Mesenchymal stem cell (in vitro differentiated cells and primary cell): Measurements from ENCODE around the gene MRFAP1L1.

Source experiments
- DNase-seq: peaks from one replicate; pipeline ENCODE4 v3.0.0-alpha.2; 2013
- H2AFZ ChIP-seq: one replicate; pipeline ENCODE4 v1.6.1; 2013; ENCODE audit warnings: low read depth, mild to moderate bottlenecking, control low read depth, inconsistent platforms, low read length, moderate library complexity
- H2AK5ac ChIP-seq: 2 replicates; pipeline ENCODE4 v1.6.1; 2013; ENCODE audit warnings: low read length, moderate library complexity, mild to moderate bottlenecking, inconsistent platforms; ENCODE audit not compliant: severe bottlenecking
- H2BK120ac ChIP-seq: one replicate; pipeline ENCODE4 v1.6.1; 2013; ENCODE audit warnings: low read depth, mild to moderate bottlenecking, inconsistent platforms, low read length, moderate library complexity
- H2BK12ac ChIP-seq, 2 experiments: one replicate each; pipeline ENCODE4 v1.6.1; 2013; ENCODE audit warnings: inconsistent platforms in 2 of 2, low read length in 2 of 2, mild to moderate bottlenecking in 2 of 2, moderate library complexity in 2 of 2, control low read depth in 1 of 2
- H2BK15ac ChIP-seq: one replicate; pipeline ENCODE4 v1.6.1; 2013; ENCODE audit warnings: mild to moderate bottlenecking, low read depth, inconsistent platforms; ENCODE audit not compliant: poor library complexity, severe bottlenecking
- H2BK5ac ChIP-seq: 2 replicates; pipeline ENCODE4 v1.6.1; 2013; ENCODE audit warnings: low read depth, mild to moderate bottlenecking, low read length, control low read depth, inconsistent platforms; ENCODE audit not compliant: poor library complexity, severe bottlenecking
- H3K14ac ChIP-seq, 2 experiments: one replicate each; pipeline ENCODE4 v1.6.1; 2013; ENCODE audit warnings: inconsistent platforms in 2 of 2, low read length in 2 of 2, control low read depth in 1 of 2, mild to moderate bottlenecking in 1 of 2, moderate library complexity in 1 of 2
- H3K18ac ChIP-seq, 2 experiments: one replicate each; pipeline ENCODE4 v1.6.1; 2013; ENCODE audit warnings: inconsistent platforms in 2 of 2, low read length in 2 of 2, control low read depth in 1 of 2, low read depth in 1 of 2, mild to moderate bottlenecking in 1 of 2
- H3K23ac ChIP-seq, 2 experiments: one replicate each; pipeline ENCODE4 v1.6.1; 2013; ENCODE audit warnings: inconsistent platforms in 2 of 2, low read length in 2 of 2, mild to moderate bottlenecking in 2 of 2, moderate library complexity in 2 of 2, control low read depth in 1 of 2
- H3K27ac ChIP-seq: 2 replicates; pipeline ENCODE4 v1.5.1; 2013; ENCODE audit warnings: mild to moderate bottlenecking, moderate library complexity, low read length, control low read depth, inconsistent platforms; ENCODE audit not compliant: poor library complexity, severe bottlenecking
- H3K27me3 ChIP-seq, 2 experiments: 2 replicates each; pipeline versions ENCODE4 v1.6.1 to v1.7.0; 2013; ENCODE audit warnings: low read length in 2 of 2, mild to moderate bottlenecking in 2 of 2, moderate library complexity in 2 of 2, control low read depth in 1 of 2, inconsistent platforms in 1 of 2; ENCODE audit not compliant: control insufficient read depth in 1 of 2, insufficient read depth in 1 of 2
- H3K36me3 ChIP-seq, 2 experiments: 2 replicates each; pipeline versions ENCODE4 v1.6.1 to v1.7.0; 2013; ENCODE audit warnings: low read length in 2 of 2, control low read depth in 1 of 2, inconsistent platforms in 1 of 2, low read depth in 1 of 2, mild to moderate bottlenecking in 1 of 2; ENCODE audit not compliant: insufficient read depth in 2 of 2, control insufficient read depth in 1 of 2
- H3K4ac ChIP-seq, 2 experiments: one replicate each; pipeline ENCODE4 v1.6.1; 2013; ENCODE audit warnings: inconsistent platforms in 2 of 2, low read length in 2 of 2, mild to moderate bottlenecking in 2 of 2, moderate library complexity in 2 of 2, control low read depth in 1 of 2, low read depth in 1 of 2
- H3K4me1 ChIP-seq: 2 replicates; pipeline ENCODE4 v1.6.1; 2013; ENCODE audit warnings: low read depth, low read length, control low read depth; ENCODE audit not compliant: control insufficient read depth, insufficient read depth
- H3K4me2 ChIP-seq: 2 replicates; pipeline ENCODE4 v1.6.1; 2013; ENCODE audit warnings: low read length, mild to moderate bottlenecking, inconsistent platforms; ENCODE audit not compliant: poor library complexity, severe bottlenecking
- H3K4me3 ChIP-seq, 2 experiments: 2 replicates each; pipeline versions ENCODE4 v1.5.1 to v1.7.0; 2013; ENCODE audit warnings: low read length in 2 of 2, mild to moderate bottlenecking in 2 of 2, control low read depth in 1 of 2, low read depth in 1 of 2; ENCODE audit not compliant: insufficient read depth in 1 of 2
- H3K79me1 ChIP-seq: replicated peaks from 2 replicates; pipeline ENCODE4 v1.6.1; 2013; ENCODE audit warnings: mild to moderate bottlenecking, control low read depth, low read length, inconsistent platforms; ENCODE audit not compliant: poor library complexity, severe bottlenecking
- H3K9ac ChIP-seq: 2 replicates; pipeline ENCODE4 v1.7.0; 2013; ENCODE audit warnings: mild to moderate bottlenecking, low read length, moderate library complexity
- H3K9me3 ChIP-seq: 2 replicates; pipeline ENCODE4 v1.7.0; 2013; ENCODE audit warnings: mild to moderate bottlenecking, low read length; ENCODE audit not compliant: control insufficient read depth
- H4K8ac ChIP-seq: one replicate; pipeline ENCODE4 v1.6.1; 2013; ENCODE audit warnings: inconsistent platforms, mild to moderate bottlenecking, low read length, moderate library complexity
- H4K91ac ChIP-seq: one replicate; pipeline ENCODE4 v1.6.1; 2013; ENCODE audit warnings: mild to moderate bottlenecking, low read length, inconsistent platforms
- WGBS: methylation state at CpG from one replicate; pipeline ENCODE4 v1.1.7; 2013; ENCODE audit warnings: mixed read lengths; 5-methylcytosine and 5-hydroxymethylcytosine counted together

MRFAP1L1 gene

GRCh38 chr4:6668391-6668790, 41.3 kb downstream of the MRFAP1L1 start:
- Histone ChIP-seq H3K79me1 (no peaks in the 10 kb centered on the region), H3K4me2 (no peak overlapping the region), H2BK12ac (no peak overlapping the region), H3K18ac (no peak overlapping the region), H4K8ac (no peak overlapping the region), H3K4ac (no peak overlapping the region), H2AFZ (no peak overlapping the region), H3K9ac (no peak overlapping the region), H3K36me3 (peaks cover 0 to 8% of the 10 kb centered on the region in 2 experiments), H2BK5ac (no peak overlapping the region), H3K4me1 (peaks cover 12% of the 10 kb centered on the region), H3K23ac (no peak overlapping the region), H3K9me3 (no peaks in the 10 kb centered on the region), H3K14ac (no peak overlapping the region), H3K27me3 (peaks cover 3 to 9% of the 10 kb centered on the region in 2 experiments), H2AK5ac (no peak overlapping the region), H2BK15ac (no peak overlapping the region), H3K4me3 (no peak overlapping the region), H4K91ac (no peak overlapping the region), H3K27ac (peak overlapping the region; percentile 57), H2BK120ac (no peak overlapping the region)
- DNase-seq, result no peak
- 83% methylated on average over 10 of the region's 11 CpGs for WGBS

- H3K14ac ChIP-seq, result no peak overlapping the region
- H2BK120ac ChIP-seq, result no peak overlapping the region
- H2BK5ac ChIP-seq, result no peak overlapping the region
- H2BK15ac ChIP-seq, result no peak overlapping the region
- H3K27ac ChIP-seq, result no peak overlapping the region
- H2AFZ ChIP-seq, result no peak overlapping the region
- H3K18ac ChIP-seq, result no peak overlapping the region
- peaks cover 12% of the 10 kb centered on the region for H3K4me1 ChIP-seq
- no peaks in the 10 kb centered on the region for H3K79me1 ChIP-seq
- no peak overlapping the region for H3K4me2 ChIP-seq
- peaks cover 0 to 3% of the 10 kb centered on the region in 2 experiments for H3K36me3 ChIP-seq
- H2BK12ac ChIP-seq, result no peak overlapping the region
- peaks cover 9 to 10% of the 10 kb centered on the region in 2 experiments for H3K27me3 ChIP-seq
- H3K9me3 ChIP-seq, result no peaks in the 10 kb centered on the region
- H3K23ac ChIP-seq, result no peak overlapping the region
- H3K9ac ChIP-seq, result no peak overlapping the region
- H3K4ac ChIP-seq, result no peak overlapping the region
- no peak overlapping the region for H2AK5ac ChIP-seq
- peak overlapping the region; percentile 46 for H4K91ac ChIP-seq
- H4K8ac ChIP-seq, result no peak overlapping the region
- no peak for DNase-seq
- no peak overlapping the region for H3K4me3 ChIP-seq
- WGBS, result over 99% methylated on average over 9 of the region's 9 CpGs
Measured at GRCh38 chr4:6665320-6665654, 44.4 kb downstream of the MRFAP1L1 start.

GRCh38 chr4:6663596-6664393, 45.9 kb downstream of the MRFAP1L1 start:
- Histone ChIP-seq H3K23ac (no peak overlapping the region), H3K14ac (no peak overlapping the region), H3K27ac (no peak overlapping the region), H2BK15ac (no peak overlapping the region), H3K79me1 (no peaks in the 10 kb centered on the region), H3K4ac (no peak overlapping the region), H4K91ac (no peak overlapping the region), H2BK5ac (no peak overlapping the region), H2AK5ac (no peak overlapping the region), H3K4me2 (no peak overlapping the region), H3K9me3 (no peaks in the 10 kb centered on the region), H2BK12ac (no peak overlapping the region), H3K4me1 (peaks cover 13% of the 10 kb centered on the region), H4K8ac (no peak overlapping the region), H2BK120ac (no peak overlapping the region), H2AFZ (no peak overlapping the region), H3K9ac (peak overlapping the region; percentile 60), H3K27me3 (peaks cover 9 to 10% of the 10 kb centered on the region in 2 experiments), H3K4me3 (peak overlapping the region in 1 of 2 experiments; percentile 69), H3K18ac (no peak overlapping the region), H3K36me3 (no peaks in the 10 kb centered on the region)
- WGBS, result 95% methylated on average over 55 of the region's 55 CpGs
- DNase-seq, result no peak

GRCh38 chr4:6662591-6662990, 47.1 kb downstream of the MRFAP1L1 start:
- no peak overlapping the region for H3K14ac ChIP-seq
- H3K4me1 ChIP-seq, result peaks cover 12% of the 10 kb centered on the region
- no peaks in the 10 kb centered on the region for H3K79me1 ChIP-seq
- DNase-seq, result no peak
- H3K36me3 ChIP-seq, result peaks cover 0 to 1% of the 10 kb centered on the region in 2 experiments
- H3K4me3 ChIP-seq, result no peak overlapping the region
- no peak overlapping the region for H2BK15ac ChIP-seq
- H2AK5ac ChIP-seq, result no peak overlapping the region
- no peak overlapping the region for H3K4ac ChIP-seq
- H4K91ac ChIP-seq, result no peak overlapping the region
- no peak overlapping the region for H3K9ac ChIP-seq
- H3K23ac ChIP-seq, result no peak overlapping the region
- H2BK12ac ChIP-seq, result no peak overlapping the region
- no peak overlapping the region for H3K27ac ChIP-seq
- peaks cover 9 to 10% of the 10 kb centered on the region in 2 experiments for H3K27me3 ChIP-seq
- no peak overlapping the region for H4K8ac ChIP-seq
- H3K18ac ChIP-seq, result no peak overlapping the region
- H3K4me2 ChIP-seq, result no peak overlapping the region
- no peaks in the 10 kb centered on the region for H3K9me3 ChIP-seq
- H2BK120ac ChIP-seq, result no peak overlapping the region
- no peak overlapping the region for H2AFZ ChIP-seq
- no CpG with 5 or more reads among the region's 3 CpGs for WGBS
- H2BK5ac ChIP-seq, result no peak overlapping the region
